Embryonic facial prominence (tissue), 1 donor: ENCODE results near the gene ZW10.
"Not testable (repeated sequence)": the region's sequence is repeated elsewhere in the genome, so short reads cannot be mapped to it uniquely, and the experiment has no call there.

Experiments used
- DNase-seq: peaks from one replicate; pipeline ENCODE4 v3.0.0-alpha.2; 2016; ENCODE audit errors: extremely low spot score

ZW10 gene

DNA sequence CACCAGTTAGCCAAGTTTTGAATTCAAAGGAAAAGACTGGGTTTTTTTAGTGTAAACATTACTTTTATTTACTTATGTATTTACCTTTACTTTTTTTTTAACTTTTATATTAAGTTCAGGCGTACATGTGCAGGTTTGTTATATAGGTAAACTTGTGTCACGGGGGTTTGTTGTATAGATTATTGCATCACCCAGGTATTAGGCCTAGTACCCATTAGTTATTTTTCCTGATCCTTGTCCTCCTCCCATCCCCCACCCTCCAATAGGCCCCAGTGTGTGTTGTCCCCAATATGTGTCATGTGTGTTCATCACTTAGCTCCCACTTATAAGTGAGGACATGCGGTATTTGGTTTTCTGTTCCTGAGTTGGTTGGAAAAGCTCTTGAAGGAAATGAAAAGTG, 20.6 kb downstream of the ZW10 start:
- no peak for DNase-seq

DNA sequence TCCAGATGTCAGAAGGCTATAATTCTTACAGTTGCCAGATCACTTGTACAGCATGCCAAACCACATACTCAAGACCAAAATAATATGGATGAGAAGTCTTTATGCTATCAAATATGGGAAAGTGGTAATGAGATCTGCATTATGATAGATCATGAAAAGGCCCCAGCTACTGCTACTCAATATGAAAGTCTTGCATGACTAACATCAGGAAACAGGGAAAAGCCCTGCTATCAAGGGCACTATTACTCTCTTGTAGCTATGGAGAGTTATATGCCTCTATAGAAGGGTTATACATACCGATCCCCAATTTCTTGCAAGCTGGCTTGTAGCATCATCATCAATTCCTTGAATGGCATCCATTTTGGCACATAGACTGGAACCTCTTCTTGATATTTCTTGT, 37.2 kb downstream of the ZW10 start:
- no peak for DNase-seq

DNA sequence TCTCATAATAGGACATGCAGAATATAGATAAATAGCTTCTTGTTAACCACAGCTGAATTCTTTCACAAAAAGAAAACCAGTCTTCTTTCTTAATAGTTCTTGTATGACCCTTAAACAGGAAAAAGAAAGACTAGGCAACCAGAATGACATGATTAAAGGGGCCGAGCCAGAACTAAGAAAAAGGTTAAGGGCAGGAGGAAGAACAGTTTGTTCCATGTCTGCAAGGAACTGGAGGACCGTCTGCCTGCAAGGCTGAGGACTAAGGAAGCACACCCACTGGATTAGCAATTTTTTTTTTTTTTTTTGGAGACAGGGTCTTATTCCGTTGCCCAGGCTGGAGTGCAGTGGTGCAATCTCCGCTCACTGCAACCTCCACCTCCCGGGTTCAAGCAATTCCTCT, 41.4 kb downstream of the ZW10 start:
- DNase-seq: no peak

DNA sequence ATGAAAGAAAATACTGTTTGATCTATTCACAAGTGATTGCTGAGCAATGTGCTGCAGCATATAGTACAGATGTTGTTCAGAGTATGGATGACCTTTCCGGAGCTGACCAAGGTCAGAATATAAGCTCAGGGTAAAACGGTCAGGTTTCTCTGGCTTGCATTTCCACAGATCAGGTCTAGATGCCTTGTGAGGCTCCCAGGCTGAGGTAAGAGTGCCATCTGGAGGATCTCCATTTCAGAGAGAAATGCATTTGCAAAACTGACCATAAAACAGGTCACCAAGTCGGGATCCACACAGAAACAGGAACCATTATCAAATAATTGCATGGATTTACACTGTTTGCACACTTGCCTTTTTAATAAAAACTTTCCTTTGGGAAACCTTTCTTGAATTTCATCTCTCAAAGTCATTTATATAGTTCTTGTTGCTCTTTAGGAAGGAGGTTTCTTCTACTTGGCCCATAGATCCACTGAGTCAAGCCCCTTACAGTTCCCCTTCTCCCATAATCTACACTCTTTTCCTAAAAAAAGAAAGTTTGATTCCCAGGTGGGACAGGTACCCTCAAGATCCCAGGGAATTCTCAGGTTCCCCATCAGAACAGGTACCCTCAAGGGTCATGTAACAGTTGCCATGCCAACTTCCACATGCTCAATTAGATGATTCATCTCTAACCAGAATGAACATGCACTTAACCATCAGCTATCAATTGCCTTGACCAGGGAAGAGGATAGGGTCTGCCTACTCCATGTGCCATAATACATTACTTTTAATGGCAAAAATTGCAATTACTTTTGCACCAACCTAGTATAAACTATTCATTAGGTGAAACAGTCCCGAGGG, 42.4 kb downstream of the ZW10 start:
- no peak for DNase-seq

- no peak for DNase-seq
Measured at GRCh38 chr11:113729456-113729855, 44.0 kb downstream of the ZW10 start.

DNA sequence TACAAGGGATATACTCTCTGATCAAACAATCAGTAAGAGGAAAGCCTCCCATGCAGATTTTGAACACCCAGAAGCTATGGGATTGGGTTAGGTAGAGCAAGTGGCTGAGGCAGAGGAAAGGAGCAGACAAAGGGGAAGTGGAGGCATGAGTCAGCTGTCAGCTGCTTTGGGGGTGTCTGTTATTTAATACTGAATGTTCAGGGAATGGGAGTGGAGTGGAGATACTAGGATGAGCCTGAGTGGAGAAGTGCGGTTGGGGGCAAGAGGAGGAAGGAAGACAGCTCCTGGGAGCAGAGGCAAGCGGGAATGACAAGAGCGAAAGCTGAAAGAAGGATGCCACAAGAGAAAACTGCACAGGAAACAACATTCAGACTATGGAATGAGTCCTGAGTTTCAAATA, 44.7 kb downstream of the ZW10 start:
- DNase-seq: no peak

DNA sequence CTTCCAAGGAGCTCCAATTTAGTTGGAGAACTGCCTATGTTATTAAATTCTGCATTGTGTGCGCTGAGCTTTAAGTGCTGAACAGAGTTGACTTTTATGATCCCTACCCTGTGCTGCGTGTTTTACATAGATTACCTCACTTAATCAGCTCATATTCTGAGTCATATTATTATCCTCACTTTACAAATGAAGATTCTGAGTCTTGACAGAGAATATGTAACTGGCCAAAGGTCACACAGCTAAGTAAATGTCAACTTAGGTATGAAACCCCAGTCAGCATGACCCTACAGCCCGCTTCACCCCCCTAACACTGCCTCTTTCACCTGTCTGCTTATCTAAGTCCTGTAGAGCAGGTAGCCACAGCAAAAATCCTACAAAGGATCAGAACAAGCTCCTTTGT, 47.6 kb downstream of the ZW10 start:
- DNase-seq: no peak

DNA sequence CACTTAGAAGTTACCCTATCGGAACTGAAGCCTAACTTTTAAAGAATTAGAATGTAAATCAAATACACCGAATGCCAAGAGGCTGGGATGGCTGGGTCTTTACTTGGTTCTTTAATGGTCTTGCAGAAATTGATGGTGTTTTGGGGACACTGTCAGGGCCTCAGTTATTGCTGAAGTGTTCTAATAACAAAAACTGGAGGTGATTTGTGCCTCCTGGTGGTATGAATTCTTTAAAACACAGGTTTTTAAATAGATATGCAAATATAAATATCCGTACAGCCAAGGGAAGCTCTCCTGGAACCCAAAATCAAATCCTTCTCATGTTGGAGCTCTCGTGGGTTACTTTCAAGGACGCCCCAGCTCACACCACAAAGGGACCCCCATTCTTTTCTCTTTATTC, 48.1 kb downstream of the ZW10 start:
- DNase-seq: no peak

- DNase-seq: no peak
Measured at GRCh38 chr11:113724778-113725177, 48.7 kb downstream of the ZW10 start.

DNA sequence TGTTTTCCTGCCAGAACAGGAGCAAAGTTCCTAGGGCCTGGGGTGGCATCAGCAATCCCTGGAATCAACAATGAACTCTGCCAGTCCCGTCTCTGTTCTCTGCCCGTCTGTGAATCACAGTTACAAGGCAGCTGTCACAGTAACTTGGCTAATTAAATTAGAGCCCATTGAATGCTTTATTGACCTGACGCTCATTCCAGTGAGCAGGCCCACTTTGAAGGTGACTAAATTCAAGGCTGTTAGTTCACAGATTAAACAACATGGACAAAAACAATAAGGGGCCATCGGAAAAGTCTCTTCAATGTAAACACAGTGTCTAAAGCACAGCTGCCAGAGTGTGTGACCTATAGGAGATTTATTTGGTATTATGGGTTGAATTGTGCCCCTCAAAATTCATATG, 49.7 kb downstream of the ZW10 start:
- DNase-seq: no peak

GRCh38 chr11:113722934-113723333, 50.6 kb downstream of the ZW10 start:
- DNase-seq: no peak

GRCh38 chr11:113722221-113722620, 51.3 kb downstream of the ZW10 start:
- no peak for DNase-seq

DNA sequence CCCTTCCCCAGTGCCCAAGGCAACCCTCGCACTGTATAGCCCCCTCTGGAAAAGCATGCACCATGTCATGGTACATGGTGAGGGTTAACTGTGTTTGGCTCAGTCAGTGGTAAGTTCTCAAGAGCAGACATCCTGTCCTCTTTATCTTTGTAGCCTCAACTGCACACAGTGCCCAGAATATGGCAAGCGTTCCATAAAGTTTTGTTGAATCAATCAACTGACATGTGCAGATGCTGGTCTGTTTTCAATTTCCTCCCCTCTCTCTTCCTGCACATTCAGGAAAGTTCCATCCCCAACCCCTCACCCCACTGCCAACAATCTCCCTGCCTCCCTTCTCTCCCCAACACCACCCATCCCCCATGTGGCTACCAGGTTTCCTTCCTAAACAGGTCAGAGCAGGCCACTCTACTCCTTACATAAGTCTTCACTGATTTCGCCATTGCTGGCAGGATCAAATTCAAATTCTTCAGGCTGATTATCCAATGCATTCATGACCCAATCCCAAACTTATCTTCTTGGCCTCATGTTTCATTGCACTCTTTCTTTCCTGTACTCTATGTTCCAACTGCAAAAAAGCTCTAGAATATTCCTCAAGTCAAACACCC, 51.9 kb downstream of the ZW10 start:
- no peak for DNase-seq

- DNase-seq: not testable (repeated sequence)
Measured at GRCh38 chr11:113720478-113720877, 53.0 kb downstream of the ZW10 start.

GRCh38 chr11:113715882-113716625, 57.4 kb downstream of the ZW10 start:
- no peak for DNase-seq

DNA sequence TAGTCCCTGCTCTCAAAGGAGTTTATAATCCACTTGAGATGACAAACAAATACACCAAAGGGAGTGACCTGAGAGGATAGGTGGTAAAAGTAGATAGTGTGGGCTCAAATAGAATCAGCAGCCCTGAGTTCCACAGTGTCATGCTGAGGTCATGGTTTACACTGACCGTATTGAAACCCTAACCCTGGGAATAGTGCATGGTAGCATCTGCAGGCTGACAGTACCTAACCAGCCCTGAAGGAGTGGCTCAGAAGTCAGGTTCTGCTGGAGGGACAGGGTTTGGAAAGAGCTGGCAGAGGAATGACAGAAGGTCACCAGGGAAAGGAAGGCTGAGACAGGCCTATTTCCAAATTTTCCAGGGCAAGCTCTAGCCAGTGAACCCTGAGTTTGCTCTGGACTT, 58.2 kb downstream of the ZW10 start:
- DNase-seq: no peak

DNA sequence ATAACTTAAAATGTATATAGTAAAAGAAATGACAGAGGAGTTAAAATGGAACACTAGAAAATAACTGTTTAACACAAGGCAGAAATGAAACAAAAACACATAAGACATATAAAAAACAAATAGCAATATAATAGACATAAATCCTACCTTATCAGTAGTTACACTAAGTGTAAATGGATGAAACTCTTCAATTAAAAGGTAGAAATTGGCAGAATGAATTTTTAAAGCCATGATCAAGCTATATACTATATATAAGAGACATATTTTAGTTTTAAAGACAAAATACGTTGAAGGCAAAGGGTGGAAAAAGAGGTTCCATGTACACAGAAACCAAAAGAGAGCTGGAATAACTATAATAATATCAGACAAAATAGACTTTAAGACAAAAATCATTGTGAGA, 62.5 kb downstream of the ZW10 start:
- no peak for DNase-seq

- DNase-seq: no peak
Measured at GRCh38 chr11:113705871-113706655, 67.4 kb downstream of the ZW10 start, which contains the start of gene TMPRSS5. Gene TMPRSS5, minus strand, starts transcription at chr11:113706308. Its CDS starts 84 bp downstream, at chr11:113706224.

- DNase-seq: not testable (repeated sequence)
Measured at GRCh38 chr11:113703551-113703950, 69.9 kb downstream of the ZW10 start.

DNA sequence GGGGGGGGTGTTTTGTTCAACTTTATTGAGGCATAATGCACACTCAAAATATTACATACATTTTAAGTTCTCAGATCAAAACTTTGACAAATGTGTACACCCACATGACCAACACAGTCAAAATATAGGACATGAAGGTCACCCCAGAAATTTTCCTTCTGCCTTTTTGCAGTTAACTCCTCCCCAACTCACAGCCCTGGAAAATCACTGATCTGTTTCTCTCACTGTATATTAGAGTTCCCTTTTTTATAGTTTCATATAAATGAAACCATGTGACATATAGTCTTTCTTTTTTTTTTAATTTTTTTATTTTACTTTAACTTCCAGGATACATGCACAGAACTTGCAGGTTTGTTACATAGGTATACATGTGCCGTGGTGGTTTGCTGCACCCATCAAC, 72.0 kb downstream of the ZW10 start:
- DNase-seq: no peak

- DNase-seq: no peak
Measured at GRCh38 chr11:113698515-113698914, 75.0 kb downstream of the ZW10 start.
